CD4-positive, alpha-beta T cell treated with Interleukin-2 at 100 ng/mL for 4 hours (primary cell): ENCODE measurements around the gene DAZAP1.
"Not testable (repeated sequence)": the region's sequence is repeated elsewhere in the genome, so short reads cannot be mapped to it uniquely, and the experiment has no call there.

Experiments used
- DNase-seq: peaks from one replicate; pipeline ENCODE4 v3.0.0-alpha.2; 2020; ENCODE audit warnings: low spot score

Gene DAZAP1

GRCh38 chr19:1474011-1474764 is 66.8 kb downstream of the DAZAP1 start:
- no peak for DNase-seq

GRCh38 chr19:1474765-1475351 is 67.5 kb downstream of the DAZAP1 start:
- DNase-seq = no peak

DNA sequence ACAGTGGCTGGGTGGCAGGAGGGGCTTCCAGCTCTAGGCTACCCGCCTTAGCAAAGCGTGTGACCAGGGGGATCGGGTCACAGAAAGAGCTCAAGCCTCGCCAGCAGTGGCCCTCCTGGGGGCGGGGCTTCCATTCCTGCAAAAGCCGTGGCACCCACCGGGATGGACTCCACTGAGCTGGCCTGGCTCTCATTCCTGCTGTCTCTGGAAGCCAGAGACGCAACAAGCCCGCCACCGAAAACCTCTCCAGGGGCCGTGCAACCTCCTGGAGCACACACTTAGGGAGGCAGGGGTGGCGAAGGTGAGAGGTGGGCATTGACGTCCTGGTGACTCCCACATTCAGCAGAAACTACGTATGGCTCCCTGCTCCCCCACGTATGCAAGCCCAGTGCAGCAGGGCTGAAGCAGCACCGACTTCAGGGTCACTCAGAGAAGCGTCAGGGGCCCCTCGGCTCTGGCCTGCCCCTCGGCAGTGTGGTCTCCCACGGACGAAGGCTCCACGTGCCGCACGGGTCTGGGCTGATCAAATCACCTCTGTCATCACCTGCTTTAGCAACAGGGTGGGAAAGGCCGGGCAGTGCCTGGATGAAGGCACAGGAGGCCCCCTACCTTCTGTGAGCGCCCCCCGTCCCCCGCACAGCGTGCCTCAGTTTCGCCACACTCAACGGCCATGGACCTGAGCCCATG is 68.5 kb downstream of the DAZAP1 start:
- no peak for DNase-seq

DNA sequence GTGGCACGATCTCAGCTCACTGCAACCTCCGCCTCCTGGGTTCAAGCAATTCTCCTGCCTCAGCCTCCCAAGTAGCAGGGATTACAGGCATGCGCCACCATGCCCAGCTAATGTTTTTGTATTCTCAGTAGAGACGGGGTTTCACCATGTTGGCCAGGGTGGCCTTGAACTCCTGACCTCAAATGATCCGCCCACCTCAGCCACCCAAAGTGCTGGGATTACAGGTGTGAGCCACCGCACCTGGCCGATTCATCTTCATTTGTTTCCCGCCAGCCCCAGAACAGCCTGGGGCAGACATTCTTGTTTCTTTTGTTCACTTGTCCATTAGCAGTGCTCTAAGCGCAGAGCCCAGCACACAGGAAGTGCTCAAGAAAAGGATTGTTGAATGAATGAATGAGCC is 69.7 kb downstream of the DAZAP1 start:
- DNase-seq = not testable (repeated sequence)

- DNase-seq = peak; percentile 93
Measured at GRCh38 chr19:1478934-1479707, 71.7 kb downstream of the DAZAP1 start, which contains the start of gene C19orf25. Gene C19orf25 (minus strand): TSS chr19:1479215. CDS start chr19:1478903, 312 bp downstream.

DNA sequence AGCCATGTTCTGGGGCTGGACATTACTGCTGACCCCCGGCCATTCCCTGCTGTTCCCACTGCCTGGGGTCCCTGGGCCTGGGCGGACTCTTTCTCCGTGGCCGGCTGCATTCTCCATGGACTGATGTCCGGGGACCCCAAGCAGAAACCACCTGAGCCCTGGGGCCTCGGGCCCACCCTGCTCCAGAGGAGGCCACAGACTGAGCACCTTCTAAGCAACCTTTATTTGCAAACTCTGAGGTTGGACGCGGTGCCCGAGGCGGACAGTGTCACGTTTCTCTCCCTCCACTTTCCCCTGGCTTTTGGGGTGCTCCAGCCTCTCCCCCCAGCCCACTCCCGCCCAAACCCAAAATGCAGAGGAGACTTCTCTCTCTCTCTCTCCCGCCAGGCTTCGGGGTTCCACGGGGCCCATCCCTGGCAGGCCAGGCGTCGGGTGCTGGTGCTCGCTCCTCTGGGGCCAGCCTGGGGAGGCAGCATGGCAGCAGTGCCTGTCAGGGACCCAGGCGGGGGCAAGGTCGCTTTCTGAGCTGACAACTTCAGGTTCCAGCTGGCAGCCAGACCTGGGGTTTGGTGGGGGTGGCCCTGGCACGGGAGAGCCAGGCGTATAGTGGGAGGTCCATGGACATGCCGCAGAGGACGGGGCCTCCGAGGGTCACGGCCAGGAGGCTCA is 74.0 kb downstream of the DAZAP1 start:
- DNase-seq = no peak

DNA sequence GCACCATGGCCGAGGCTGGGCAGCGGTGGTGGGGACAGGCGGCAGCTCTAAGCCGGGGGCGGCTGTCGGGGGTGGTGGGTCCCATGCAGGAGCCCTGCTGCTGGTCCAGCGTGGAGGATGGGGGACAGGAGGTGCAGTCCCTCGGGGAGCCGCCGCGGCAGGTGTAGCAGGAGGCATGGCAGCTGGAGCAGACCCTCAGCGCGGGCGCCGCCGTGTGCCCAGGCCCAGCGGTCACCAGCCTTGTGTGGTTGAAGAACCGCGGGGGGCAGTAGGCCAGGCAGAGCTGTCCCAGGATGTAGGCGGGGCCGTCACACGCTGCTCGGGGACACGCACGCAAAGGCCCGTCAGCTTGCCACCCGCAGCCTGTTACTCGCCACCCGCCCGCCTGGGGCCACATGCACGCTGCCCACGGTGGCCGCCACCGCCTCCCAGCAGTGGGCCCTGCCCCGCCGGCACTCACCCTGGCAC is 74.5 kb downstream of the DAZAP1 start:
- no peak for DNase-seq

GRCh38 chr19:1482361-1483130 is 75.2 kb downstream of the DAZAP1 start:
- DNase-seq = no peak

GRCh38 chr19:1483131-1483978 is 76.0 kb downstream of the DAZAP1 start:
- no peak for DNase-seq

GRCh38 chr19:1483979-1484428 is 76.6 kb downstream of the DAZAP1 start:
- DNase-seq = no peak
